ENCODE data around the gene FAM120A. TPM values are rescaled to one million over a fixed set of nuclear protein-coding genes. Genes with fewer than 3 reads are reported as not detected.

Gene FAM120A
- polyA plus RNA-seq, 1 donor from 2014 or later: 8.9 TPM

- H3K9me3 ChIP-seq (ENCODE audit: low read length): no peaks in the 10 kb centered on the region
- H3K79me2 ChIP-seq (replicated peaks; ENCODE audit: insufficient read depth, low read length): no peaks in the 10 kb centered on the region
- no peaks in the 10 kb centered on the region for H4K20me1 ChIP-seq (ENCODE audit: insufficient read depth)
- H3K36me3 ChIP-seq (ENCODE audit: insufficient read depth, low read length): peaks cover 8% of the 10 kb centered on the region
- H2AFZ ChIP-seq (ENCODE audit: low read depth, low read length): no peak overlapping the region
- H3K4me3 ChIP-seq (ENCODE audit: low read length): no peak overlapping the region
- H3K4me2 ChIP-seq (ENCODE audit: low read length): no peak overlapping the region
- TF ChIP-seq TAF1 (IDR thresholded peaks at IDR 0.05; ENCODE audit: low read depth) (no peak), SMC3 (conservative IDR thresholded peaks at IDR 0.05; ENCODE audit: poor library complexity) (no peak), REST (IDR thresholded peaks at IDR 0.05; ENCODE audit: borderline replicate concordance) (no peak), EZH2 (IDR thresholded peaks at IDR 0.05; ENCODE audit: borderline replicate concordance, insufficient read depth, low read length, poor library complexity, severe bottlenecking) (no peak), RAD21 (conservative IDR thresholded peaks at IDR 0.05) (no peak), EP300 (conservative IDR thresholded peaks at IDR 0.05; ENCODE audit: poor library complexity, severe bottlenecking) (no peak), POLR2AphosphoS5 (IDR thresholded peaks at IDR 0.05) (no peak), MXI1 (conservative IDR thresholded peaks at IDR 0.05; ENCODE audit: poor library complexity, severe bottlenecking) (no peak), CTCF (IDR thresholded peaks at IDR 0.05; ENCODE audit: poor library complexity, severe bottlenecking) (no peak)
- no peaks in the 10 kb centered on the region for H3K9me2 ChIP-seq (ENCODE audit: insufficient read depth, low read length)
- no peaks in the 10 kb centered on the region for H3K27me3 ChIP-seq (ENCODE audit: insufficient read depth, low read depth, low read length)
- H3F3A ChIP-seq (ENCODE audit: insufficient read depth, low read length, poor library complexity, severe bottlenecking): no peaks in the 10 kb centered on the region
- H3K9ac ChIP-seq (ENCODE audit: low read length): no peak overlapping the region
- no peak overlapping the region for H3K27ac ChIP-seq (ENCODE audit: low read length)
Observed at GRCh38 chr9:93565089-93565488, 113.6 kb downstream of the FAM120A start.

GRCh38 chr9:93566408-93567270, 115.2 kb downstream of the FAM120A start:
- no peaks in the 10 kb centered on the region for H3K79me2 ChIP-seq (replicated peaks; ENCODE audit: insufficient read depth, low read length)
- peak overlapping the region; percentile 93 for H3K27ac ChIP-seq (ENCODE audit: low read length)
- peak overlapping the region; percentile 91 for H2AFZ ChIP-seq (ENCODE audit: low read depth, low read length)
- TF ChIP-seq RAD21 (conservative IDR thresholded peaks at IDR 0.05) (peak; percentile 92), SMC3 (conservative IDR thresholded peaks at IDR 0.05; ENCODE audit: poor library complexity) (peak; percentile 93), POLR2AphosphoS5 (IDR thresholded peaks at IDR 0.05) (peak; percentile 91), TAF1 (IDR thresholded peaks at IDR 0.05; ENCODE audit: low read depth) (peak; percentile 84), MXI1 (conservative IDR thresholded peaks at IDR 0.05; ENCODE audit: poor library complexity, severe bottlenecking) (peak; percentile 66), CTCF (IDR thresholded peaks at IDR 0.05; ENCODE audit: poor library complexity, severe bottlenecking) (peak; percentile 99), EZH2 (IDR thresholded peaks at IDR 0.05; ENCODE audit: borderline replicate concordance, insufficient read depth, low read length, poor library complexity, severe bottlenecking) (no peak), EP300 (conservative IDR thresholded peaks at IDR 0.05; ENCODE audit: poor library complexity, severe bottlenecking) (peak; percentile 41), REST (IDR thresholded peaks at IDR 0.05; ENCODE audit: borderline replicate concordance) (peak; percentile 29)
- no peaks in the 10 kb centered on the region for H3K9me3 ChIP-seq (ENCODE audit: low read length)
- H3K4me3 ChIP-seq (ENCODE audit: low read length): peak overlapping the region; percentile 74
- no peaks in the 10 kb centered on the region for H3K27me3 ChIP-seq (ENCODE audit: insufficient read depth, low read depth, low read length)
- peaks cover 8% of the 10 kb centered on the region for H3K36me3 ChIP-seq (ENCODE audit: insufficient read depth, low read length)
- H3K9ac ChIP-seq (ENCODE audit: low read length): peak overlapping the region; percentile 93
- H3K4me2 ChIP-seq (ENCODE audit: low read length): peak overlapping the region; percentile 91
- H3F3A ChIP-seq (ENCODE audit: insufficient read depth, low read length, poor library complexity, severe bottlenecking): no peaks in the 10 kb centered on the region
- H3K9me2 ChIP-seq (ENCODE audit: insufficient read depth, low read length): no peaks in the 10 kb centered on the region
- H4K20me1 ChIP-seq (ENCODE audit: insufficient read depth): no peaks in the 10 kb centered on the region

All from neural cell (in vitro differentiated cells).